ENCODE data around the gene SYK.

DNA sequence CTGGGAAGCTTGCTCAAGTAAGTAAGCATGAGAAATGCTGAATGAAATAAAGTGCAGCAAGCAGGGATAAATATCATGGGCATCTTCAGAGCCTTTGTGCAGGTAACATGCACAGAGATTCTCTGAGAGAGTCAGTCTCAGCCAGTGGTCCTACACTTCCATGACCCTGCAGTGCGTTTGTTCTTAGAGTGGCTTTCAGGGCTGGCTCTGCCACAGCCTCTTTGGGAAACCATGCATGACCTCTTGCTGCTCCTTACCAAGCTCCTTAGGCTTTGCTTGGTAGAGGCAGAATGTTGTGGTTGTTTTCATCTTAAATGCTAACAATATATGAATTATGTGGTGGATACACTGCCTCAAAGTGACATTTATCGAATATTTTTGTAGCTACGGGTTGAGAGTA is 5.4 kb downstream of the SYK start:
- TF ChIP-seq, protein P1, sequence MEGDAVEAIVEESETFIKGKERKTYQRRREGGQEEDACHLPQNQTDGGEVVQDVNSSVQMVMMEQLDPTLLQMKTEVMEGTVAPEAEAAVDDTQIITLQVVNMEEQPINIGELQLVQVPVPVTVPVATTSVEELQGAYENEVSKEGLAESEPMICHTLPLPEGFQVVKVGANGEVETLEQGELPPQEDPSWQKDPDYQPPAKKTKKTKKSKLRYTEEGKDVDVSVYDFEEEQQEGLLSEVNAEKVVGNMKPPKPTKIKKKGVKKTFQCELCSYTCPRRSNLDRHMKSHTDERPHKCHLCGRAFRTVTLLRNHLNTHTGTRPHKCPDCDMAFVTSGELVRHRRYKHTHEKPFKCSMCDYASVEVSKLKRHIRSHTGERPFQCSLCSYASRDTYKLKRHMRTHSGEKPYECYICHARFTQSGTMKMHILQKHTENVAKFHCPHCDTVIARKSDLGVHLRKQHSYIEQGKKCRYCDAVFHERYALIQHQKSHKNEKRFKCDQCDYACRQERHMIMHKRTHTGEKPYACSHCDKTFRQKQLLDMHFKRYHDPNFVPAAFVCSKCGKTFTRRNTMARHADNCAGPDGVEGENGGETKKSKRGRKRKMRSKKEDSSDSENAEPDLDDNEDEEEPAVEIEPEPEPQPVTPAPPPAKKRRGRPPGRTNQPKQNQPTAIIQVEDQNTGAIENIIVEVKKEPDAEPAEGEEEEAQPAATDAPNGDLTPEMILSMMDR (IDR thresholded peaks at IDR 0.05): no peak
- TF ChIP-seq POLR2A (IDR thresholded peaks at IDR 0.05): peak in 1 of 2 donors; percentile 13

Measured in thyroid gland (tissue), 4 donors.